ENCODE measurements around the gene FARS2.

FARS2 gene

GRCh38 chr6:5219011-5219691 lies 42.2 kb upstream of the FARS2 start:
- no peak for TF ChIP-seq CTCF (IDR thresholded peaks at IDR 0.05; ENCODE audit: low read depth, low read length)
- H3K4me3 ChIP-seq (ENCODE audit: low read depth, low read length) = no peak overlapping the region

DNA sequence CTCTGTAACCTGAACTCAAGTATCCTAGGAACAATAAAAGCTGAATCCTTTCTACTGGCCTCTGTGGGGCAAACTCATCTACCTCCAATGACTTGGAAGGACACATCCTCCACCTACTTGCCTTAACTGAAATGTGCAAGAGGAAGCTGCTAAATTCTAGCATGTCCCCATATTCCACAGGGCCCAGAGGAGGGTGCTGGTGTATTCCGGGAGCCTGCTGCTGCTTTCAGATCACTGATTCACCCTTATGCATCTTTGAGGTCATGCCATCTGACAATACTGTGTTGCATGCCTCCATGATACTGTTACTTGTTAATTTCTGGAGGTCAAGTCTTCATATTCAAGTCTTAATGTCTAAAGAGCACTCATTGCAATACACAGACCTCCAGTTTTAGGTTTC lies 40.9 kb upstream of the FARS2 start:
- no peak overlapping the region for H3K4me3 ChIP-seq (ENCODE audit: low read depth, low read length)
- no peak for TF ChIP-seq CTCF (IDR thresholded peaks at IDR 0.05; ENCODE audit: low read depth, low read length)

DNA sequence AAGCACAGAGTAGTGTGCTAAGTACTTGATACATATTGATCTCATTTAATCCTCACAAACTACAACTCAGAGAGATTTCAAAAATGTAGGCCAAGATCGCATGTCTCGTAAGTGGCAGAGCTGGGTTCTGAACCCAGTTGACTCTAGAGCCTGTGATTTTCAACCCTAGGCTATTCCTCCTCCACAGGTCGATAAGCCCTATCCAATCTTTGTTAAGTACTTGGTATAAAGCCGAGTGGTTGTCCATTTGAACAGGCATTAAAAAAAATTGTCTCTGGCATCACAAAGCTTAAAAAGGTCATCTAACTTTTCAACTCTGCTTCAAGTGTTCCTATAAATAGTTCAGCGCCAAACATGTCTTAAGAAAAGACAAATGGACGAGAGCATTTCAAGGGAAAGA lies 38.0 kb upstream of the FARS2 start:
- TF ChIP-seq CTCF (IDR thresholded peaks at IDR 0.05; ENCODE audit: low read depth, low read length) = no peak
- no peak overlapping the region for H3K4me3 ChIP-seq (ENCODE audit: low read depth, low read length)

DNA sequence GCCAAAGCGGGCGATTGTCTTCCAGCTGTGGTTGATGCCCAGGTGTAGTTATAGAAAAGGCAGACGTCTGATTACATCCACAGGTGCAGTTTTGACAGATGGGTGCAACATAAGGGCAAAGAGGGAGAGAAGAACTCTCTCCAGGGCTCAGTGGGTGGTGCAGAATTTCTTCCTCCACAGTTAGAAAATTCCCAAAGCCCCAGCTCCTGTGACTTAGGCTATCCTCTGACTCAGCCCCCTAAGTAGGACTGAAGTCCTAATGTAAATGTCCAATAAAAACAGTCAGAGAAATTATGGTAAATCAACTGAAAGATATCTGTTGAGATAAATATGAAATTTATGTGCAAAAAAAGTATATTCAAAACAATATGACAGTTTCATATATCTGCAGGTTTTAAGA lies 32.0 kb upstream of the FARS2 start:
- no peak for TF ChIP-seq CTCF (IDR thresholded peaks at IDR 0.05; ENCODE audit: low read depth, low read length)
- no peak overlapping the region for H3K4me3 ChIP-seq (ENCODE audit: low read depth, low read length)

DNA sequence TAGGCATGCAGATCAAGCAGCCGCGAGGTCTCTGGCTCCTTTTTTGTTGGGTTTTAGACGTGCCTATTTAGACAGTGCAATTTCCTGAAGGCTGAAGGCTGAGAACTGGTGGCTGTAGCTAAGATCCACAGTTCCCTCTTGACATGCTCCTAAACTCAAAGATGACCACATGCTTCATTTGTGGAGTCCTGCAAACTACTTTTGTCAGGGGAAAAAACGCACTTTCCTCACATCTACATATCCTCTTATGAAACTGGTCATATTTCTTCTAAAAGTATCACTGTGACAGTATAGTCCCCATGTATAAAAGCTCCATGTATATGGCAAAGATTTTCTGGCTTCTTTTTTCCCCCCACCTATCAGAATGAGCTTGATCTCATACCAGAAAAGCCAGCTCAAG lies 31.2 kb upstream of the FARS2 start:
- no peak for TF ChIP-seq CTCF (IDR thresholded peaks at IDR 0.05; ENCODE audit: low read depth, low read length)
- H3K4me3 ChIP-seq (ENCODE audit: low read depth, low read length) = no peak overlapping the region

- no peak for TF ChIP-seq CTCF (IDR thresholded peaks at IDR 0.05; ENCODE audit: low read depth, low read length)
- no peak overlapping the region for H3K4me3 ChIP-seq (ENCODE audit: low read depth, low read length)
These were observed 30.0 kb upstream of the FARS2 start for GRCh38 chr6:5231289-5231688.

- no peak for TF ChIP-seq CTCF (IDR thresholded peaks at IDR 0.05; ENCODE audit: low read depth, low read length)
- no peak overlapping the region for H3K4me3 ChIP-seq (ENCODE audit: low read depth, low read length)
These were observed 26.4 kb upstream of the FARS2 start for GRCh38 chr6:5234874-5235273.

Data from WI38 (cell line).